Measurements from ENCODE around the gene SPDEF. TPM values are rescaled to one million over a fixed set of nuclear protein-coding genes. Genes with fewer than 3 reads are reported as not detected.

Gene SPDEF
- total and polyA plus RNA-seq, 2 of the 13 experiments (the other 11 are each of a cell fraction or from before 2014, with no cell fraction given) = not detected

DNA sequence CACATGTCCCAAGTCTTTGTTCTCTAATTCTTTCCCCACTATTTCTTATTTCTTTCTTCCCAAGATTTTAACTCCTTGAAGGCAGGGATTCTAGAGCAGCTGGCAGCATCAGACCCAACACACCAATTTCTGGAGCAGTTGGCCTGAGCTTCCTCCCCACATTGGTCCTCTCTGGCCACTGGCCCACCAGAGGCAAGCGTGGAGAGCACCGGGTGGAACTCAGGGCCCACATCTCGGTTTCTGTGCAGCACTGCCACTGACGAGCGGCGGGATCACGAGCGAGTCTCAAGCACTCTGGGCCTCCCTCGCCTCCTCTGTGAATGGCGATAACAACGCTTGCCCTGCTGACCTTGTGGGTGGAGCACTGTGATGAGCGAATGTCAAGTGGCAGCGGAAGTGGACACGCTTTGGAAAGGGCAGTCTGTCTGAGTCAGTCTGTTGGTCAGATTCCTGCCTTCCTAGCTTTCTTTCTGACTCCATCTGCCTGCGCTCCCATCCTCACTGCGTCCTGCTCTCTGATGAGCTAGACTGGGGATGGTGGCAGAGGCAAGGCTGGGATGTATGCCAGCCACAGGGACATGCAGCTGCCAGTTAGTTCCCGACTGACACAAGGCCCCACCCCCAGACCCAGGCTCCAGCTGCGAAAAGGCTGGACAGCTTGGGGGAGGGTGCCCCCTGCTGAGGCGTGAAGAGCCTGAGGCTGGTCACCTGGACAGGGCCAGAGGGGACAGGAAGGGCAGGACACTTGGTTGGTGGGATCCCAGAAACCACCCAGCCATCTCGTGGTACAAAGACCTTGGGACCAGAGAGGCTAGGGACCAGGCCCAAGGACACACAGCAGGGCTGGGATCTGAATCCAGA lies 4.5 kb upstream of the SPDEF start (continued):
- TF ChIP-seq, protein P1, sequence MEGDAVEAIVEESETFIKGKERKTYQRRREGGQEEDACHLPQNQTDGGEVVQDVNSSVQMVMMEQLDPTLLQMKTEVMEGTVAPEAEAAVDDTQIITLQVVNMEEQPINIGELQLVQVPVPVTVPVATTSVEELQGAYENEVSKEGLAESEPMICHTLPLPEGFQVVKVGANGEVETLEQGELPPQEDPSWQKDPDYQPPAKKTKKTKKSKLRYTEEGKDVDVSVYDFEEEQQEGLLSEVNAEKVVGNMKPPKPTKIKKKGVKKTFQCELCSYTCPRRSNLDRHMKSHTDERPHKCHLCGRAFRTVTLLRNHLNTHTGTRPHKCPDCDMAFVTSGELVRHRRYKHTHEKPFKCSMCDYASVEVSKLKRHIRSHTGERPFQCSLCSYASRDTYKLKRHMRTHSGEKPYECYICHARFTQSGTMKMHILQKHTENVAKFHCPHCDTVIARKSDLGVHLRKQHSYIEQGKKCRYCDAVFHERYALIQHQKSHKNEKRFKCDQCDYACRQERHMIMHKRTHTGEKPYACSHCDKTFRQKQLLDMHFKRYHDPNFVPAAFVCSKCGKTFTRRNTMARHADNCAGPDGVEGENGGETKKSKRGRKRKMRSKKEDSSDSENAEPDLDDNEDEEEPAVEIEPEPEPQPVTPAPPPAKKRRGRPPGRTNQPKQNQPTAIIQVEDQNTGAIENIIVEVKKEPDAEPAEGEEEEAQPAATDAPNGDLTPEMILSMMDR (CRISPR knock-in tag; IDR thresholded peaks at IDR 0.05) = peak; percentile 80
- TF ChIP-seq, protein P2, sequence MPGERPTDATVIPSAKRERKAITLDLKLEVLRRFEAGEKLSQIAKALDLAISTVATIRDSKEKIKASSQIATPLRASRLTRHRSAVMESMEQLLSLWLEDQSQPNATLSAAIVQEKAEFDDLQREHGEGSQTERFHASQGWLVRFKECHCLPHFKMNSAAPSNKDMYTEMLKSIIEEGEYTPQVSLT (CRISPR knock-in tag; IDR thresholded peaks at IDR 0.05; ENCODE audit: borderline replicate concordance, low read depth) = no peak
- TF ChIP-seq ZNF136 (CRISPR knock-in tag; IDR thresholded peaks at IDR 0.05; ENCODE audit: low read depth) (peak; percentile 65; the same call in 1 of the 2 replicates), CENPX (CRISPR knock-in tag; IDR thresholded peaks at IDR 0.05) (no peak), TCF7 (IDR thresholded peaks at IDR 0.05; ENCODE audit: low read depth) (no peak), KLF12 (CRISPR knock-in tag; IDR thresholded peaks at IDR 0.05; ENCODE audit: borderline replicate concordance) (no peak), MIER2 (CRISPR knock-in tag; IDR thresholded peaks at IDR 0.05) (0 out of 2 replicates have a peak, but pooled peaks have one; percentile 41)
- TF ChIP-seq, protein P3, sequence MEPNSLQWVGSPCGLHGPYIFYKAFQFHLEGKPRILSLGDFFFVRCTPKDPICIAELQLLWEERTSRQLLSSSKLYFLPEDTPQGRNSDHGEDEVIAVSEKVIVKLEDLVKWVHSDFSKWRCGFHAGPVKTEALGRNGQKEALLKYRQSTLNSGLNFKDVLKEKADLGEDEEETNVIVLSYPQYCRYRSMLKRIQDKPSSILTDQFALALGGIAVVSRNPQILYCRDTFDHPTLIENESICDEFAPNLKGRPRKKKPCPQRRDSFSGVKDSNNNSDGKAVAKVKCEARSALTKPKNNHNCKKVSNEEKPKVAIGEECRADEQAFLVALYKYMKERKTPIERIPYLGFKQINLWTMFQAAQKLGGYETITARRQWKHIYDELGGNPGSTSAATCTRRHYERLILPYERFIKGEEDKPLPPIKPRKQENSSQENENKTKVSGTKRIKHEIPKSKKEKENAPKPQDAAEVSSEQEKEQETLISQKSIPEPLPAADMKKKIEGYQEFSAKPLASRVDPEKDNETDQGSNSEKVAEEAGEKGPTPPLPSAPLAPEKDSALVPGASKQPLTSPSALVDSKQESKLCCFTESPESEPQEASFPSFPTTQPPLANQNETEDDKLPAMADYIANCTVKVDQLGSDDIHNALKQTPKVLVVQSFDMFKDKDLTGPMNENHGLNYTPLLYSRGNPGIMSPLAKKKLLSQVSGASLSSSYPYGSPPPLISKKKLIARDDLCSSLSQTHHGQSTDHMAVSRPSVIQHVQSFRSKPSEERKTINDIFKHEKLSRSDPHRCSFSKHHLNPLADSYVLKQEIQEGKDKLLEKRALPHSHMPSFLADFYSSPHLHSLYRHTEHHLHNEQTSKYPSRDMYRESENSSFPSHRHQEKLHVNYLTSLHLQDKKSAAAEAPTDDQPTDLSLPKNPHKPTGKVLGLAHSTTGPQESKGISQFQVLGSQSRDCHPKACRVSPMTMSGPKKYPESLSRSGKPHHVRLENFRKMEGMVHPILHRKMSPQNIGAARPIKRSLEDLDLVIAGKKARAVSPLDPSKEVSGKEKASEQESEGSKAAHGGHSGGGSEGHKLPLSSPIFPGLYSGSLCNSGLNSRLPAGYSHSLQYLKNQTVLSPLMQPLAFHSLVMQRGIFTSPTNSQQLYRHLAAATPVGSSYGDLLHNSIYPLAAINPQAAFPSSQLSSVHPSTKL (CRISPR knock-in tag; IDR thresholded peaks at IDR 0.05) = peak; percentile 78
- TF ChIP-seq, protein P4, sequence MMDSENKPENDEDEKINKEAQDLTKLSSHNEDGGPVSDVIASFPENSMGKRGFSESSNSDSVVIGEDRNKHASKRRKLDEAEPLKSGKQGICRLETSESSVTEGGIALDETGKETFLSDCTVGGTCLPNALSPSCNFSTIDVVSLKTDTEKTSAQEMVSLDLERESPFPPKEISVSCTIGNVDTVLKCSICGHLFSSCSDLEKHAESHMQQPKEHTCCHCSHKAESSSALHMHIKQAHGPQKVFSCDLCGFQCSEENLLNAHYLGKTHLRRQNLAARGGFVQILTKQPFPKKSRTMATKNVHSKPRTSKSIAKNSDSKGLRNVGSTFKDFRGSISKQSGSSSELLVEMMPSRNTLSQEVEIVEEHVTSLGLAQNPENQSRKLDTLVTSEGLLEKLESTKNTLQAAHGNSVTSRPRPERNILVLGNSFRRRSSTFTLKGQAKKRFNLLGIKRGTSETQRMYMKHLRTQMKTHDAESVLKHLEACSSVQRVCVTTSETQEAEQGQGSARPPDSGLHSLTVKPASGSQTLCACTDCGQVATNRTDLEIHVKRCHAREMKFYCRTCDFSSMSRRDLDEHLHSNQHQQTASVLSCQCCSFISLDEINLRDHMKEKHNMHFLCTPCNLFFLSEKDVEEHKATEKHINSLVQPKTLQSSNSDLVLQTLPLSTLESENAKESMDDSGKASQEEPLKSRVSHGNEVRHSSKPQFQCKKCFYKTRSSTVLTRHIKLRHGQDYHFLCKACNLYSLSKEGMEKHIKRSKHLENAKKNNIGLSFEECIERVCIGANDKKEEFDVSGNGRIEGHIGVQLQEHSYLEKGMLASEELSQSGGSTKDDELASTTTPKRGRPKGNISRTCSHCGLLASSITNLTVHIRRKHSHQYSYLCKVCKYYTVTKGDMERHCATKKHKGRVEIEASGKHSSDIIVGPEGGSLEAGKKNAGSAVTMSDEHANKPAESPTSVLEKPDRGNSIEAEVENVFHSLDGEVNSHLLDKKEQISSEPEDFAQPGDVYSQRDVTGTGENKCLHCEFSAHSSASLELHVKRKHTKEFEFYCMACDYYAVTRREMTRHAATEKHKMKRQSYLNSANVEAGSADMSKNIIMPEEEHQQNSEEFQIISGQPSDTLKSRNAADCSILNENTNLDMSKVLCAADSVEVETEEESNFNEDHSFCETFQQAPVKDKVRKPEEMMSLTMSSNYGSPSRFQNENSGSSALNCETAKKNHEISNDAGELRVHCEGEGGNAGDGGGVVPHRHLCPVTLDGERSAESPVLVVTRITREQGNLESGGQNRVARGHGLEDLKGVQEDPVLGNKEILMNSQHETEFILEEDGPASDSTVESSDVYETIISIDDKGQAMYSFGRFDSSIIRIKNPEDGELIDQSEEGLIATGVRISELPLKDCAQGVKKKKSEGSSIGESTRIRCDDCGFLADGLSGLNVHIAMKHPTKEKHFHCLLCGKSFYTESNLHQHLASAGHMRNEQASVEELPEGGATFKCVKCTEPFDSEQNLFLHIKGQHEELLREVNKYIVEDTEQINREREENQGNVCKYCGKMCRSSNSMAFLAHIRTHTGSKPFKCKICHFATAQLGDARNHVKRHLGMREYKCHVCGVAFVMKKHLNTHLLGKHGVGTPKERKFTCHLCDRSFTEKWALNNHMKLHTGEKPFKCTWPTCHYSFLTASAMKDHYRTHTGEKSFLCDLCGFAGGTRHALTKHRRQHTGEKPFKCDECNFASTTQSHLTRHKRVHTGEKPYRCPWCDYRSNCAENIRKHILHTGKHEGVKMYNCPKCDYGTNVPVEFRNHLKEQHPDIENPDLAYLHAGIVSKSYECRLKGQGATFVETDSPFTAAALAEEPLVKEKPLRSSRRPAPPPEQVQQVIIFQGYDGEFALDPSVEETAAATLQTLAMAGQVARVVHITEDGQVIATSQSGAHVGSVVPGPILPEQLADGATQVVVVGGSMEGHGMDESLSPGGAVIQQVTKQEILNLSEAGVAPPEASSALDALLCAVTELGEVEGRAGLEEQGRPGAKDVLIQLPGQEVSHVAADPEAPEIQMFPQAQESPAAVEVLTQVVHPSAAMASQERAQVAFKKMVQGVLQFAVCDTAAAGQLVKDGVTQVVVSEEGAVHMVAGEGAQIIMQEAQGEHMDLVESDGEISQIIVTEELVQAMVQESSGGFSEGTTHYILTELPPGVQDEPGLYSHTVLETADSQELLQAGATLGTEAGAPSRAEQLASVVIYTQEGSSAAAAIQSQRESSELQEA (CRISPR knock-in tag; IDR thresholded peaks at IDR 0.05; ENCODE audit: not compliant biosample characterization) = no peak
- TF ChIP-seq, protein P5, sequence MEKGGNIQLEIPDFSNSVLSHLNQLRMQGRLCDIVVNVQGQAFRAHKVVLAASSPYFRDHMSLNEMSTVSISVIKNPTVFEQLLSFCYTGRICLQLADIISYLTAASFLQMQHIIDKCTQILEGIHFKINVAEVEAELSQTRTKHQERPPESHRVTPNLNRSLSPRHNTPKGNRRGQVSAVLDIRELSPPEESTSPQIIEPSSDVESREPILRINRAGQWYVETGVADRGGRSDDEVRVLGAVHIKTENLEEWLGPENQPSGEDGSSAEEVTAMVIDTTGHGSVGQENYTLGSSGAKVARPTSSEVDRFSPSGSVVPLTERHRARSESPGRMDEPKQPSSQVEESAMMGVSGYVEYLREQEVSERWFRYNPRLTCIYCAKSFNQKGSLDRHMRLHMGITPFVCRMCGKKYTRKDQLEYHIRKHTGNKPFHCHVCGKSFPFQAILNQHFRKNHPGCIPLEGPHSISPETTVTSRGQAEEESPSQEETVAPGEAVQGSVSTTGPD (CRISPR knock-in tag; IDR thresholded peaks at IDR 0.05) = no peak
- TF ChIP-seq, protein P6, sequence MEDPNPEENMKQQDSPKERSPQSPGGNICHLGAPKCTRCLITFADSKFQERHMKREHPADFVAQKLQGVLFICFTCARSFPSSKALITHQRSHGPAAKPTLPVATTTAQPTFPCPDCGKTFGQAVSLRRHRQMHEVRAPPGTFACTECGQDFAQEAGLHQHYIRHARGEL (CRISPR knock-in tag; IDR thresholded peaks at IDR 0.05) = no peak

All from HepG2 (cell line).